Endothelial cell of umbilical vein (primary cell): ENCODE measurements around the gene SIGLEC15. TPM values are rescaled to one million over a fixed set of nuclear protein-coding genes. Genes with fewer than 3 reads are reported as not detected.

Experiments used
- BruUV-seq: library from RNA; stranded (reverse); fragments of 400-500 nt; replicated peaks from 2 replicates; lab custom pipeline; 2021; lab: Mats Ljungman, UMichigan
- CTCF ChIA-PET: fragments of 300-600, 350-600 bp; sonication (Branson Sonifier 250); formaldehyde crosslinking; loops from one replicate; lab custom pipeline; 2021; ENCODE audit warnings: antibody characterized with exemption, inconsistent platforms; lab: Charles Lee
- POLR2A ChIA-PET: fragments of 300-600, 350-600 bp; sonication (Branson Sonifier 250); formaldehyde crosslinking; loops from one replicate; lab custom pipeline; 2021; ENCODE audit warnings: antibody characterized with exemption, inconsistent platforms; lab: Charles Lee
- DNase-seq: peaks from one replicate; pipeline ENCODE4 v3.0.0-alpha.2; 2011; ENCODE audit warnings: low read depth, low spot score
- FAIRE-seq: peaks from 2 replicates; lab custom pipeline; 2011; peaks lifted over from hg19 to GRCh38; lab: Jason Lieb, UNC
- H2AFZ ChIP-seq: 2 replicates; pipeline ENCODE4 v1.6.0; 2012; ENCODE audit warnings: low read depth, low read length, control low read depth, inconsistent platforms
- H3K27ac ChIP-seq: 2 replicates; pipeline ENCODE4 v1.5.1; 2011; ENCODE audit warnings: low read depth, mild to moderate bottlenecking, control low read depth, low read length, moderate library complexity; ENCODE audit not compliant: insufficient read depth
- H3K27me3 ChIP-seq, 2 experiments: 2 replicates each; pipeline versions ENCODE4 v1.6.0 to v1.6.1; 2011; ENCODE audit warnings: low read length in 2 of 2, mixed read lengths in 1 of 2; ENCODE audit not compliant: control insufficient read depth in 2 of 2, insufficient read depth in 2 of 2
- H3K36me3 ChIP-seq, 2 experiments: 2 replicates in 1 of 2; 3 replicates in 1 of 2; pipeline ENCODE4 v1.5.1; 2011; ENCODE audit warnings: low read length in 2 of 2, mild to moderate bottlenecking in 1 of 2, moderate library complexity in 1 of 2; ENCODE audit not compliant: control insufficient read depth in 2 of 2, insufficient read depth in 2 of 2; ENCODE audit errors: extremely low read depth in 1 of 2
- H3K4me1 ChIP-seq: 3 replicates; pipeline ENCODE4 v1.5.1; 2011; ENCODE audit warnings: mild to moderate bottlenecking, low read length; ENCODE audit not compliant: control insufficient read depth, insufficient read depth; ENCODE audit errors: extremely low read depth
- H3K4me2 ChIP-seq: 2 replicates; pipeline ENCODE4 v1.6.1; 2011; ENCODE audit warnings: low read length, control low read depth, mixed read lengths; ENCODE audit not compliant: insufficient read depth
- H3K4me3 ChIP-seq, 3 experiments: fragments of 200-600 bp in 1 of 3; sonication (generic), shearing (Covaris generic) in 1 of 3; replicated peaks in 1 of 3; 2 replicates each; pipeline ENCODE4 v1.5.1; 2011 to 2016; ENCODE audit warnings: control low read depth in 3 of 3, low read length in 3 of 3, mild to moderate bottlenecking in 2 of 3, inconsistent platforms in 1 of 3, low read depth in 1 of 3, moderate library complexity in 1 of 3; ENCODE audit not compliant: insufficient read depth in 1 of 3
- H3K79me2 ChIP-seq: 2 replicates; pipeline ENCODE4 v1.6.0; 2012; ENCODE audit warnings: low read length, inconsistent platforms; ENCODE audit not compliant: control insufficient read depth, insufficient read depth
- H3K9ac ChIP-seq: replicated peaks from 2 replicates; pipeline ENCODE3; 2011; ENCODE audit warnings: low read length, control low read depth; ENCODE audit not compliant: insufficient read depth; ENCODE audit errors: extremely low read depth
- H3K9me1 ChIP-seq: replicated peaks from 3 replicates; pipeline ENCODE4 v1.6.0; 2011; ENCODE audit warnings: mild to moderate bottlenecking, low read length; ENCODE audit not compliant: control insufficient read depth, insufficient read depth; ENCODE audit errors: extremely low read depth
- H3K9me3 ChIP-seq: replicated peaks from 2 replicates; pipeline ENCODE4 v1.5.1; 2012; ENCODE audit warnings: low read length, inconsistent platforms; ENCODE audit not compliant: control insufficient read depth, insufficient read depth
- H4K20me1 ChIP-seq: replicated peaks from 2 replicates; pipeline ENCODE3; 2011; ENCODE audit warnings: mild to moderate bottlenecking, low read length; ENCODE audit not compliant: control insufficient read depth, insufficient read depth; ENCODE audit errors: extremely low read depth
- EZH2 ChIP-seq: IDR thresholded peaks from 2 replicates; pipeline ENCODE4 v1.6.1; 2012; ENCODE audit warnings: borderline replicate concordance, low read depth, mild to moderate bottlenecking, moderate library complexity, low read length, inconsistent platforms; ENCODE audit not compliant: severe bottlenecking
- FOS ChIP-seq: IDR thresholded peaks from 2 replicates; pipeline ENCODE4 v1.6.1; 2011; ENCODE audit warnings: mild to moderate bottlenecking, low read length, moderate library complexity, borderline replicate concordance; ENCODE audit not compliant: insufficient read depth
- GATA2 ChIP-seq: IDR thresholded peaks from 2 replicates; pipeline ENCODE4 v1.7.0; 2011; ENCODE audit warnings: low read depth, mild to moderate bottlenecking, moderate library complexity, mixed read lengths, low read length; ENCODE audit not compliant: insufficient read length, insufficient read depth
- JUN ChIP-seq: IDR thresholded peaks from 2 replicates; pipeline ENCODE4 v1.6.1; 2011; ENCODE audit warnings: borderline replicate concordance, low read depth; ENCODE audit not compliant: insufficient read length, insufficient read depth
- MAX ChIP-seq: IDR thresholded peaks from 2 replicates; pipeline ENCODE4 v1.6.1; 2011; ENCODE audit not compliant: insufficient read depth, insufficient read length
- MYC ChIP-seq: IDR thresholded peaks from one replicate; pipeline ENCODE4 v1.6.1; 2011; ENCODE audit warnings: mild to moderate bottlenecking, low read depth, low read length
- POLR2A ChIP-seq: IDR thresholded peaks from 2 replicates; pipeline ENCODE4 v1.6.1; 2012; ENCODE audit warnings: low read depth, mild to moderate bottlenecking, control low read depth, low read length
- POLR2AphosphoS5 ChIP-seq: IDR thresholded peaks from 2 replicates; pipeline ENCODE4 v1.6.1; 2012; ENCODE audit warnings: low read depth, mild to moderate bottlenecking, control low read depth, low read length, moderate library complexity; ENCODE audit not compliant: insufficient read depth
- dilution Hi-C: fragments of 300-500 bp; cut with MboI; formaldehyde crosslinking; loops from one replicate; pipeline ENCODE4 v1.15.0; 2019; ENCODE audit warnings: low sequenced_read_pairs; ENCODE audit not compliant: extremely low pct_ligation_motif_present
- intact Hi-C: fragments of 100-400 bp; cut with micrococcal nuclease; formaldehyde crosslinking; loops from one replicate; pipeline ENCODE4 v1.10.0; 2022
- polyA plus RNA-seq, 4 experiments: library from polyadenylated mRNA; depleted of rRNA in 3 of 4; stranded (reverse) in 3 of 4; unstranded in 1 of 4; fragments of >200 nt; gene quantifications; 2 replicates each; pipeline versions ENCODE4 v1.2.1 to v1.2.3, GENCODE V29; 2011 to 2012; ENCODE audit warnings: missing spikeins in 1 of 4
- total RNA-seq: library from RNA; stranded (reverse); gene quantifications from 2 replicates; pipeline ENCODE4 v1.2.3, GENCODE V29; 2021
- TF ChIP-seq, protein P1 (sequence below), 2 donors: IDR thresholded peaks; 1 replicate in 1 of 2; 2 replicates in 1 of 2; pipeline ENCODE4 v1.5.1; 2011; ENCODE audit warnings: low read length in 2 of 2, mild to moderate bottlenecking in 2 of 2, moderate library complexity in 2 of 2, control low read depth in 1 of 2, inconsistent platforms in 1 of 2, low read depth in 1 of 2; ENCODE audit not compliant: insufficient read depth in 1 of 2; ENCODE audit errors: extremely low read depth in 1 of 2

Gene SIGLEC15
- total and polyA plus RNA-seq, 2 donors (not counting 3 experiments of a cell fraction or from before 2014, with no cell fraction given): not detected

- dilution Hi-C loops (no loop called here), intact Hi-C loops (no loop called here)
- H3K4me1 ChIP-seq: no peaks in the 10 kb centered on the region
- H3K9me1 ChIP-seq: no peaks in the 10 kb centered on the region
- no peak overlapping the region for H3K27ac ChIP-seq
- peaks cover 12 to 16% of the 10 kb centered on the region in 2 experiments for H3K36me3 ChIP-seq
- no TSS peak for BruUV-seq
- ChIA-PET POLR2A (no interaction called here), CTCF (interaction anchor here (1.0 to 11.5 kb wide), 3 partner anchors 9 to 14 kb away, joined by 3 to 86 read pairs (median 4); no protein-coding TSS in a partner anchor)
- TF ChIP-seq FOS (no peak), EZH2 (no peak), POLR2AphosphoS5 (no peak), GATA2 (no peak), MYC (no peak), JUN (no peak), MAX (no peak), POLR2A (no peak)
- TF ChIP-seq, protein P1, sequence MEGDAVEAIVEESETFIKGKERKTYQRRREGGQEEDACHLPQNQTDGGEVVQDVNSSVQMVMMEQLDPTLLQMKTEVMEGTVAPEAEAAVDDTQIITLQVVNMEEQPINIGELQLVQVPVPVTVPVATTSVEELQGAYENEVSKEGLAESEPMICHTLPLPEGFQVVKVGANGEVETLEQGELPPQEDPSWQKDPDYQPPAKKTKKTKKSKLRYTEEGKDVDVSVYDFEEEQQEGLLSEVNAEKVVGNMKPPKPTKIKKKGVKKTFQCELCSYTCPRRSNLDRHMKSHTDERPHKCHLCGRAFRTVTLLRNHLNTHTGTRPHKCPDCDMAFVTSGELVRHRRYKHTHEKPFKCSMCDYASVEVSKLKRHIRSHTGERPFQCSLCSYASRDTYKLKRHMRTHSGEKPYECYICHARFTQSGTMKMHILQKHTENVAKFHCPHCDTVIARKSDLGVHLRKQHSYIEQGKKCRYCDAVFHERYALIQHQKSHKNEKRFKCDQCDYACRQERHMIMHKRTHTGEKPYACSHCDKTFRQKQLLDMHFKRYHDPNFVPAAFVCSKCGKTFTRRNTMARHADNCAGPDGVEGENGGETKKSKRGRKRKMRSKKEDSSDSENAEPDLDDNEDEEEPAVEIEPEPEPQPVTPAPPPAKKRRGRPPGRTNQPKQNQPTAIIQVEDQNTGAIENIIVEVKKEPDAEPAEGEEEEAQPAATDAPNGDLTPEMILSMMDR (IDR thresholded peaks at IDR 0.05; ENCODE audit: extremely low read depth in 1 of 2, insufficient read depth in 1 of 2, low read depth in 1 of 2, low read length in 2 of 2): no peak
- no peak overlapping the region for H3K4me3 ChIP-seq
- H2AFZ ChIP-seq: no peak overlapping the region
- H3K27me3 ChIP-seq: no peaks in the 10 kb centered on the region
- H3K4me2 ChIP-seq: no peak overlapping the region
- H3K9ac ChIP-seq: no peak overlapping the region
- H4K20me1 ChIP-seq: no peaks in the 10 kb centered on the region
- DNase-seq (no peak), FAIRE-seq (no peak)
- H3K79me2 ChIP-seq: no peaks in the 10 kb centered on the region
- H3K9me3 ChIP-seq: no peaks in the 10 kb centered on the region
Measured at GRCh38 chr18:45865466-45865865, 40.0 kb downstream of the SIGLEC15 start.
